SJSA1 (cell line): ENCODE data around the gene TEAD1. TPM values are rescaled to one million over a fixed set of nuclear protein-coding genes. Genes with fewer than 3 reads are reported as not detected.

Experiments
- DNase-seq, 2 experiments: peaks; one replicate each; pipeline ENCODE4 v3.0.0-alpha.2; 2015 to 2020; ENCODE audit warnings: low spot score in 2 of 2, low read depth in 1 of 2
- H3K27ac ChIP-seq: fragments of 250-450 bp; sonication (Bioruptor Pico); 2 replicates; pipeline ENCODE4 v1.5.1; 2020; ENCODE audit warnings: mild to moderate bottlenecking, moderate library complexity
- H3K27me3 ChIP-seq: fragments of 250-450 bp; sonication (Bioruptor Pico); replicated peaks from 2 replicates; pipeline ENCODE4 v1.5.1; 2020; ENCODE audit warnings: mild to moderate bottlenecking, moderate library complexity
- H3K36me3 ChIP-seq: fragments of 250-450 bp; sonication (Bioruptor Pico); 2 replicates; pipeline ENCODE4 v1.5.1; 2020; ENCODE audit warnings: mild to moderate bottlenecking
- H3K4me1 ChIP-seq: fragments of 250-450 bp; sonication (Bioruptor Pico); replicated peaks from 2 replicates; pipeline ENCODE4 v1.6.1; 2021; ENCODE audit warnings: mild to moderate bottlenecking
- H3K4me3 ChIP-seq: fragments of 250-450 bp; sonication (Bioruptor Pico); 2 replicates; pipeline ENCODE4 v1.5.1; 2020; ENCODE audit warnings: mild to moderate bottlenecking
- H3K9me3 ChIP-seq: fragments of 250-450 bp; sonication (Bioruptor Pico); replicated peaks from 2 replicates; pipeline ENCODE4 v1.5.1; 2020; ENCODE audit warnings: mild to moderate bottlenecking
- total RNA-seq: library from RNA; depleted of rRNA; stranded (reverse); fragments of >200 nt; shearing (Covaris generic); gene quantifications from 2 replicates; pipeline ENCODE4 v1.2.3, GENCODE V29; 2014; rRNA removed

Gene TEAD1
- 77.0 and 123 TPM in 2 replicates for total RNA-seq

DNA sequence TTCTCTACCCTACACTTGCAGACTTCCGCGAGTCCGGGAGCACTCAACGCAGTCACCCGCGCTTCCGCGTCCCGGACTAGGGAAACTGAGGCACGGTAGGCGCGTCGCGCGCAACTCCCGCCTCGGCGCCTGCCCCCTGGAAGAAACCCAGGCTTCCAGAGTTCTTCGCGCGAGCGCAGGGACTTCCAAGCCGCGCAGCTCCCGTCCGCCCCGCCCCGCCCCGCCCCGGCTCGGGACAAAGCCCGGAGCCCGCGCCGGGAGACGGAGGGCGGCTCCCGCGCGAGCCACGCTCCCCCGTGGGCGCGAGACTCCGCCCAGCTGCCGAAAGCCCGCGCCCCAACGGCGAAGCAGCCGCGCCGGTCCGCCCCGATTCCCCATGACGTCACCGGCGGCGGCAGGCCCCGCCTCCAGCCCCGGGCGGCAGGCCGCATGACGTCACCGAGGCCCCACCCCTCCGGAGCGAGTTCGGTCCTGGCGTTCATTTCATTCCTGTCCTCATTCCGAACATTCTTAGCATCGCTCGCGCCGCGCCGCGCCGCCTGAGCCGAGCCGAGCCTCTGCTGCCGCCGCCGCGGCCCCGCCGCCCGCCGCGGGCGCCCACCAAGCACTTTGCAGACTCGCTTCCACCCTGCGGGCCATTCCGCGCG lies at the start of gene TEAD1:
TEAD1 (plus strand) TSS at position 498 of the 647 bp plus-strand sequence.
- Histone ChIP-seq H3K27ac (peak within 1 kb of the TSS; percentile 99), H3K4me1 (peaks cover 22% of the 10 kb centered on the region), H3K27me3 (no peaks in the 10 kb centered on the region), H3K9me3 (no peaks in the 10 kb centered on the region), H3K4me3 (peak within 1 kb of the TSS; percentile 96), H3K36me3 (peaks cover 34% of the 10 kb centered on the region)
- peak; percentile 97 for DNase-seq

DNA sequence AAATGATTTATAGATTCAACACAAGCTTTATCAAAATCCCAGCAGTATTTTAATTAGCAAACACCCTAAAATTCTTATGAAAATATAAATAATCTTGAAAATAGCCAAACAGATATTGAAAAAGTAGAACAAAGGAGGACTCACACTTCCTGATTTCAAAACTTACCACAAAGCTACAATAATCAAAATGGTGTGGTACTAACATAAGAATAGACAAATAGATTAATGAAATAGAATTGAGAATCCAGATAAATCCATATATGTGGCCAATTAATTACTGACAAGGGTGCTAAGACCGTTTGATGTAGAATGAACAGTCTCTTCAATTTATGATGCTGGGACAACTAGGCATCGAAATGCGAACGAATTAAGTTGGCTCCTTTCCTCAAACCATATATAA lies 49.6 kb upstream of the TEAD1 start:
- Histone ChIP-seq H3K27ac (no peak overlapping the region), H3K4me1 (peaks cover 16% of the 10 kb centered on the region), H3K27me3 (no peaks in the 10 kb centered on the region), H3K9me3 (peaks cover 3% of the 10 kb centered on the region; the same call in 1 of the 2 replicates), H3K36me3 (no peaks in the 10 kb centered on the region), H3K4me3 (no peak overlapping the region)
- no peak for DNase-seq

DNA sequence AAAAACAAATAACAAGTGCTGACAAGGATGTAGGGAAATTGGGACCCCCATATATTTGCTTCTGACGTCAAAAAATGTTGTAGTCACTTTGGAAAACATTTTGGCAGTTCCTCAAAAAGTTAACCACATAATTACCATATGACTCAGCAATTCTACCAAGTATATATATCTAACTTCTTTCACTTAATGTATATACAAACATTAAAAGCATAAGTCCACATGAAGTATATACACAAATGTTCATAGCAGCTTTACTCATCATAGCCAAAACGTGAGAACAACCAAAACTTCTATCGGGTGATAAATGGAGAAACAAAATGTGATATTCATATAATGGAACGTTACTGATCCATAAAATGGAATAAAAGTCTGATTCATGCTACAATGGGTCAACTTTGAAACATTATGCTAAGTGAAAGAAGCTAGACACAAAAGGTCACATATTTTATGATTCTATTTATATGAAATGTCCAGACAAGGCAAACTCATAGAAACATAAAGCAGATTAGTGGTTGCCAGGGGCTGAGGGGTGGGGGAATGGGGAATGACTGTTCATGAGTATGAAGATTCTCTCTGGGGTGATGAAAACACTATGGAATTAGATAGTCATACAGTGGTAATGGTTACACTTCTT lies 48.7 kb upstream of the TEAD1 start:
- peak overlapping the region; percentile 75 for H3K27ac ChIP-seq

DNA sequence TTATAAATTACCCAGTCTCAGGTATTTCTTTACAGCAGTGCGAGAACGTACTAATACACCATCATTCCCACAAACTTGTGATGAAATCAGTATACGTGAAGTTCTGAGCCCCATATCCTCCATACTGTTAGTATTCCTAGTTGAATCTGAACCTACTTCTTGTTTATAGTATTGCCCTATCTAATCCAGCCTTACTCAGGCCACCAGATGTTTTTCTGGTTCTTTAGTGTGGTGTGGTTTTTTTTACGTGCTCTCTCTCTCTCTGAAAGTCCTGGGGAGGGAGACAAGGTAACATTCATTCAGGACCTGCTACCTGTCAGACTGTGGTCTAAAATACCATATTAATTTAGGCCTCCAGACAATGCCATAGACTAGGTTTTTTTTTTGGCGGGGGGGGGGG lies 47.6 kb upstream of the TEAD1 start:
- no peak for DNase-seq
- H3K36me3 ChIP-seq = no peaks in the 10 kb centered on the region
- H3K4me3 ChIP-seq = no peak overlapping the region
- peaks cover 20% of the 10 kb centered on the region for H3K4me1 ChIP-seq
- peaks cover 3% of the 10 kb centered on the region; the same call in 1 of the 2 replicates for H3K9me3 ChIP-seq
- H3K27me3 ChIP-seq = no peaks in the 10 kb centered on the region
- H3K27ac ChIP-seq = no peak overlapping the region

More for the DNA sequence above, 48.7 kb upstream of the TEAD1 start:
- peaks cover 3% of the 10 kb centered on the region; the same call in 1 of the 2 replicates for H3K9me3 ChIP-seq
- H3K27me3 ChIP-seq = no peaks in the 10 kb centered on the region
- peaks cover 20% of the 10 kb centered on the region for H3K4me1 ChIP-seq
- H3K4me3 ChIP-seq = no peak overlapping the region
- peak; percentile 44 to 47 for DNase-seq
- no peaks in the 10 kb centered on the region for H3K36me3 ChIP-seq

DNA sequence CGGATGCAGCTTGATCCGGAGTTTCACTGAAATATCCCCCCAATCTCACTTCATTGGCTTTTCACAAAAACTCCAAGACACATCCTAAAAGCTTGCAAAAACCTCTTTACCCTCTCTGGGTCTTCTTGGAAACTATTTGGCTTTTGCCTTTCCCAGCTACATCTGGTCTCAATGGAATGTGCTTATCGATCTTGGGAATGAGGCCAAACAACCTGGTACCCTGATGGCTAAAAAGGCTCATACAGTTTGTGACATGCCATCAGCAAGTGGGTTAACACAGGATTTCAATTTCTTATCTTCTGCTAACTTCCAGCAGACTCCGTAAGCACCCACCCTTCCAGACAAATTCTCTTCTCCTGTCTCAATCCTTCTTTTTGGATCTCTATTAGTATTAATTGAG lies 45.9 kb upstream of the TEAD1 start:
- H3K9me3 ChIP-seq = peaks cover 3% of the 10 kb centered on the region; the same call in 1 of the 2 replicates
- H3K27me3 ChIP-seq = no peaks in the 10 kb centered on the region
- H3K36me3 ChIP-seq = no peaks in the 10 kb centered on the region
- no peak for DNase-seq
- no peak overlapping the region for H3K4me3 ChIP-seq
- peaks cover 20% of the 10 kb centered on the region for H3K4me1 ChIP-seq
- no peak overlapping the region for H3K27ac ChIP-seq

DNA sequence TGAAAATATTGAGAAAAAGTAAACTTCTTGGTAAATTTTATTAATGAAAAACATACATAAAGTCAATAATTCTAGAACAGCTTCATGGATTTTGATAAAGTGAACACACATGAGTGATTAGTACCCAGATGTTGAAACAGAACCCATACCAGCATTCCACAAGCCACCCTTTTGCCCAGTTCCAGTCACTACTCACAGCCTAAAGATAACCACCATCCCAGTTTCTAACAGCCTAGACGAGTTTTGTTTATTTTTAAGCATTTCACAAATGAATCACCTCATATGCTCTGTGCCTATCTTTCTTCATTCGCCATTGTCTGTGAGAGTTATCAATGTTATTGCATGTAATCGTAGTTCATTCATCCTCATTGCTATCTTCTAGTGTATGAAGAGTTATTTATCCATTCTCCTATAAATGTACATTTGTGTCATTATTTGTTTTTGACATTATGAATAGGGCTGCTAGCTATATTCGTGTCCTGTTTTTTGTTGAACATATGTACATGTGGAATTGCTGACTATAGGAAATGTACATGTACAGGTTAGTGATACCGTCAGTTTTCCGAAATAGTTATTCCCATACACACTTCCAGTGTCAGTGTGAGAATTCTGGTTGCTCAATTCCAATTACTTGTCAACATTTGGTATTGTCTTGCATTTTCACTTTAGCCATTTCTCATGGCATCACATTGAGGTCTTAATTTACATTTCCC lies 44.5 kb upstream of the TEAD1 start:
- Histone ChIP-seq H3K36me3 (no peaks in the 10 kb centered on the region), H3K27me3 (no peaks in the 10 kb centered on the region), H3K4me3 (no peak overlapping the region), H3K4me1 (peaks cover 20% of the 10 kb centered on the region), H3K9me3 (no peaks in the 10 kb centered on the region), H3K27ac (no peak overlapping the region)
- peak in 1 of 2 experiments; percentile 28 for DNase-seq

DNA sequence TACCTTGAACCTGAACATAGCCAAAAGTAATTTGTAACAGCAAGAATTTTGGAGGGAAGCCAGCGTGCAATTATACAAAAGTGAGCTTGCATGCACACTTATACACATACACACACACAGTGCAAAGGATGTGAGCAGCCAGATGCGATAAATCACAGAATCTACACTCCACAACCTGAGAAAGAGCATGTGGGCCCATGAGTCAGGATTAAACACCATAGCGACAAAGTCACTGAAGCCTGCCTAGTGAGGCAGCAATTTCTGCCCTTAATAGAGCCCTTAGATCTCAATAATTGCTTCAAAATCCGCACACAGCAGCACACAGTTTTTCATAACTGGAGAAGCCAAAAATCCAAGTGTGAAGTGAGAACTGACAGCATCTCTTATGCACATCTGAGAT lies 42.6 kb upstream of the TEAD1 start:
- Histone ChIP-seq H3K36me3 (no peaks in the 10 kb centered on the region), H3K9me3 (no peaks in the 10 kb centered on the region), H3K4me3 (no peak overlapping the region), H3K27me3 (no peaks in the 10 kb centered on the region), H3K4me1 (0 out of 2 replicates have a peak, but pooled peaks cover 8% of the 10 kb centered on the region), H3K27ac (no peak overlapping the region)
- DNase-seq = no peak

DNA sequence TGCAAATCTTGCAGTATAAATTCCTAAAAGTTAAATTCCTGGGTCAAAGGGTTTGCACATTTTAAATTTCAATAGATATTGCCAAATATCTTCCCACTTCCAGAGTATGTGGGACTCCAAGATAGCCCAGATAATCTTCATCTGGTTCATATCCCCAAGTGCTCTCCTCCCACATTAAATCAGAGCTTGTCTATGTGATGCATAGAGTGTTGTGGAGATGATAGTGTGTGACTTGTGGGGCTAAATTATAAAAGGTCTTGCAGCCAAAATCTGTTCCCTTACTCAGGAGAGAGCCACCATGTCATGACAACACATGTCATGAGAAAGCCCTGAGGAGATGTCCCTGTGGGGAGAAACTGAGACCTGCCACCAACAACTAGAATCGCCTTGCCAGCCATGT lies 39.9 kb upstream of the TEAD1 start:
- H3K36me3 ChIP-seq = no peaks in the 10 kb centered on the region

DNA sequence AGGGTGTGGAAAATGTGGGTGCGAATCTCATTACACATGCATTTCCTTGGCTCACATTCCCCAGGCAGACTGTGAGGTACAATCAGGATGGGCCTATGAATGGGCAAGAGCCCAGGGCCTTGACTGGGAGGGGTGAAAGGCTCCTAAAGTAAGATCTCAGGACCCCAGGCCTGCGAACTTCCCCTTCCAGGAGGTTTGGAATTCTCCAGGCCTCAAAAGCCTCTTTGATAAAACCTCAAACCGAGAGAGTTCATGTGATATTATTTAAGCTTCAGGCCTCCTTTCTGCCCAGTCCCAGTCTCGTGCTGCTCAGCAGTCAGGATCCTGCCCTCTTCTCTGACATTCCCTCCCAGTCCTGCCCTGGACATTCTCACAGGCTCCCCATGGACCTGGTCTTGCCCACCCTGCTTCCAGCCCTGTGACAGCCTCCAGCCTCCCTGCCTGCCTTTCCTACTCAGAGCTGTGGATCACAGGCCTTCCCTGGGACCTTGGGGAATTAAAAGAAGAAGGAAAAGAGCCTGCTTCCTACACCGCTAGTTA lies 37.3 kb upstream of the TEAD1 start:
- H3K4me3 ChIP-seq = no peak overlapping the region

More for the DNA sequence above, 39.9 kb upstream of the TEAD1 start:
- Histone ChIP-seq H3K27me3 (no peaks in the 10 kb centered on the region), H3K4me1 (0 out of 2 replicates have a peak, but pooled peaks cover 6% of the 10 kb centered on the region), H3K27ac (no peak overlapping the region), H3K4me3 (no peak overlapping the region), H3K9me3 (no peaks in the 10 kb centered on the region)
- DNase-seq = no peak

DNA sequence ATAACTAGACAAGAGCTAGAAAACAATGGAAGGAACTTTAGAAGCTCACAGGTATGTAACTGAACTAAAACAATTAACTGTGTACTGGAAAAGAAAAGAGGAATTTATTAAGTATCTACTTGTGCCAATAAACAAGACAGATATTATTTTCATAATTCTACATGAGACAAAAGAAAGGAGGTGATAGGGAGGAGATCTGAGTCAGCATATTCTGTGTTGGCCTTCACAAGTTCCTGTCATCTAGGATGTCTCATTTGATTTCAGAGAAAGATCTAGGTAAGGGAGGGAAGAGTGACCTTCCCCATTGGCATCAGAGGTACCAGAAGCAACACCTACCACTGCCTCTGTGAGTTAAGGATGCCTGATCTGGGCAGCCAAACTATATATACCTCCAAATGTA lies 34.8 kb upstream of the TEAD1 start:
- H3K27ac ChIP-seq = no peak overlapping the region
- H3K27me3 ChIP-seq = no peaks in the 10 kb centered on the region
- no peaks in the 10 kb centered on the region for H3K36me3 ChIP-seq
- H3K9me3 ChIP-seq = no peaks in the 10 kb centered on the region
- no peaks in the 10 kb centered on the region for H3K4me1 ChIP-seq
- H3K4me3 ChIP-seq = no peak overlapping the region
- no peak for DNase-seq

More for the DNA sequence above, 37.3 kb upstream of the TEAD1 start:
- Histone ChIP-seq H3K4me1 (no peaks in the 10 kb centered on the region), H3K36me3 (no peaks in the 10 kb centered on the region), H3K27ac (no peak overlapping the region), H3K9me3 (no peaks in the 10 kb centered on the region), H3K27me3 (no peaks in the 10 kb centered on the region)
- no peak for DNase-seq

DNA sequence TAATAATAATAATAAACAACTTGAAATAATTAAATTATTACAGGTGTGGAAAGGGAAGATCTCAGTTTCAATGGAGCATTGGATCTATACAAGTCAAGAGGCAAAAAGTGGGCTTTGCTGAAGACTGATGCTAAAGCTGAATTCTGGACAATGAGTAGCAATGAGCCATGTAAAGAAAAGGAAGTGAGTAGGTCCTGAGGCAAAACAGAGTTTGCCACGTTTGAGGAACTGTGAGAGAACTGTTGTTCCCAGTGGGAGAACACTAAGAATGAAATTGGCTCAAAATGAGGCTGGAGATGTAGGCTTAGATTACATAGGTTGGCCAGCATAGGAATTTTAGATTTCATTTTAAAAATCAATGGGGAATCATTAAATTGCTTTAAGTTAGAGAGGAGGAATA lies 33.9 kb upstream of the TEAD1 start:
- Histone ChIP-seq H3K27me3 (no peaks in the 10 kb centered on the region), H3K9me3 (no peaks in the 10 kb centered on the region), H3K27ac (no peak overlapping the region), H3K4me1 (no peaks in the 10 kb centered on the region), H3K4me3 (no peak overlapping the region), H3K36me3 (no peaks in the 10 kb centered on the region)
- DNase-seq = no peak

DNA sequence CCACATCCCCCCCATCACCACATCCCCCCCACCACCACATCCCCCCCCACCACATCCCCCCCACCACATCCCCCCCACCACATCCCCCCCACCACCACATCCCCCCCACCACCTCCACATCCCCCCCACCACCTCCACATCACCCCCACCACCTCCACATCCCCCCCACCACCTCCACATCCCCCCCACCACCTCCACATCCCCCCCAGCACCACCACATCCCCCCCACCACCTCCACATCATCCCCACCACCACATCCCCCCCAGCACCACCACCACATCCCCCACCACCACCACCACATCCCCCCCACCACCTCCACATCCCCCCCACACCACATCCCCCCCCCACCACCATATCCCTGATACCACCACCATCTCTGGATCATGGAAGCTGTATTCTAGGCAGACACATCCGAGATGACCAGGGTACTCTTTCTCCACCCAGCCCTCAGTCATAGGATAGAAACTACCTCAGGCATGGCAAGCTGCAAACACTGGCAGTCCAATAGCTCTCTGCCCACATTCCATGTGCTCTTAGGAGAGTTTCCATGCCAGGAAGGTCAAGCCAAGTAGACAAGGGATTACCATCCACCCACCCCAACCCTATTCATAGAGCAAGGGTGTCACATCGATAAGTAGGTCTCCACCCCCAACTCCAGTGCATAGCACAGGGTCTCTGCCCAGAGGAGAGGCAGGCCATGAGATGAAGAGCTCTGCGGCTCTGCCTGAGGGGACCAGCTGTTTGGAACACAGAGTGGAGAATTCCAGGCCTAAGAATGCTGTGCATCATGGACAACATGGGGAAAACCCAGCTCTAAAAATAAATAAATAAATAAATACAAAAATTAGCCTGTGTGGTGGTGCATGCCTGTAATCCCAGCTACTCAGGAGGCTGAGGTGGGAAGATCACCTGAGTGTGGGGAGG lies 33.0 kb upstream of the TEAD1 start:
- DNase-seq = no peak
- Histone ChIP-seq H3K4me3 (no peak overlapping the region), H3K27ac (no peak overlapping the region), H3K36me3 (no peaks in the 10 kb centered on the region), H3K4me1 (no peaks in the 10 kb centered on the region), H3K27me3 (no peaks in the 10 kb centered on the region), H3K9me3 (no peaks in the 10 kb centered on the region)

DNA sequence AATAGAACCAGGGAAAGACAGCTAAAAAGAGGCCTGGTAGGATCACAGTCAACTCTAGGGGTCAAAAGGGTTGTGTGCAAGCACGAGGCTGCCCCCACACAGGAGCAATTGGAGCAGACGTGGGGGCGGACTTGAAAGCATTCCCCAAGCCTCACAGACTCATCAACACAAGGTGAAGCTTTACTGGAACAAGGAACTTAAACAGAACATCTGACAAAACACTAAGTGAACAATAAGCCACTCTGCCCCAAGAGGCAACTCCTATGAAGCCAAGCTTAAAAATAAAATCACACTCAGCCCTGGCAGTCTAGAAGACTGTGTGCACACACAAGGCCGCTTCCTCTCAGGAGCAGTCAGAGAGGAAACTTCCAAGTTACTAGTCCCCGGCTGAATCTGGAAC lies 32.2 kb upstream of the TEAD1 start:
- no peaks in the 10 kb centered on the region for H3K27me3 ChIP-seq
- H3K9me3 ChIP-seq = no peaks in the 10 kb centered on the region
- no peak for DNase-seq
- H3K36me3 ChIP-seq = no peaks in the 10 kb centered on the region
- no peaks in the 10 kb centered on the region for H3K4me1 ChIP-seq
- no peak overlapping the region for H3K4me3 ChIP-seq
- no peak overlapping the region for H3K27ac ChIP-seq
